ENCODE results near the gene IL1RAPL2. TPM values are rescaled to one million over a fixed set of nuclear protein-coding genes. Genes with fewer than 3 reads are reported as not detected.

IL1RAPL2 gene
- total RNA-seq, 1 donor from 2014 or later: not detected

- Histone ChIP-seq H3K36me3 (no peaks in the 10 kb centered on the region), H4K20me1 (ENCODE audit: low read depth) (no peaks in the 10 kb centered on the region), H3K27ac (no peak overlapping the region), H3F3A (ENCODE audit: low read depth) (no peaks in the 10 kb centered on the region), H2AFZ (replicated peaks) (no peak overlapping the region), H3K4me1 (no peaks in the 10 kb centered on the region), H3K9ac (no peak overlapping the region), H3K4me3 (no peak overlapping the region), H3K79me2 (ENCODE audit: low read depth) (no peaks in the 10 kb centered on the region), H3K9me3 (ENCODE audit: low read depth) (peaks cover 7% of the 10 kb centered on the region), H3K27me3 (no peaks in the 10 kb centered on the region), H3K4me2 (no peak overlapping the region)
- H3K27ac Mint-ChIP-seq: no peak overlapping the region
- H3K4me3 Mint-ChIP-seq: no peak overlapping the region
- TF ChIP-seq EZH2 (IDR thresholded peaks at IDR 0.05) (no peak), EZH2phosphoT487 (IDR thresholded peaks at IDR 0.05) (no peak), CTCF (IDR thresholded peaks at IDR 0.05) (no peak)
- H3K27me3 Mint-ChIP-seq (ENCODE audit: insufficient read depth, low read depth): no peaks in the 10 kb centered on the region
- no peaks in the 10 kb centered on the region for H3K9me3 Mint-ChIP-seq
- no peaks in the 10 kb centered on the region for H3K36me3 Mint-ChIP-seq
- no peak for DNase-seq (ENCODE audit: low spot score)
- no peaks in the 10 kb centered on the region for H3K4me1 Mint-ChIP-seq
Observed at GRCh38 chrX:105475801-105476200, 909.8 kb downstream of the IL1RAPL2 start.

DNA sequence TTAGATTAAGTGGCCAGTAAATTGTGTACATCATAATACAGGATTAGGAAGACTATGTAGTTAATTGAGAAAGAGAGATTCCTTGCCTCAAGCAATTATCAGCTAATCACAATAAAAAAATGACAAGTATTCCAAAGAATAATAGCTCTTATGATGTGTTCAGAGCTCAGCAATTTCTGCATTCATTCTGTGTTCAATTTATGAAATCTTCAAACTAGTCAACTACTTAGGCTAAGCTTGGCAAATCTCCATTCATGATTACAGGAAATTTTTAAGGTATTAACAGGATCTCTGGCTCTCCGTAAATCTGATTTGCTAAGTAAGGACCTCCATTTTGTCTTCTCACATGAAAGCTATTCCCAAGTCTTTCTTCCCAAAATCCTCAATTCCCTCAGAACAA, 911.4 kb downstream of the IL1RAPL2 start:
- H3K36me3 ChIP-seq: no peaks in the 10 kb centered on the region
- H3K27me3 ChIP-seq: no peaks in the 10 kb centered on the region
- H3K27me3 Mint-ChIP-seq (ENCODE audit: insufficient read depth, low read depth): no peaks in the 10 kb centered on the region
- no peak overlapping the region for H3K27ac Mint-ChIP-seq
- no peak overlapping the region for H3K4me2 ChIP-seq
- no peak overlapping the region for H3K27ac ChIP-seq
- H3K9me3 Mint-ChIP-seq: no peaks in the 10 kb centered on the region
- peaks cover 7% of the 10 kb centered on the region for H3K9me3 ChIP-seq (ENCODE audit: low read depth)
- no peak overlapping the region for H3K4me3 Mint-ChIP-seq
- no peaks in the 10 kb centered on the region for H3K4me1 ChIP-seq
- no peaks in the 10 kb centered on the region for H3K4me1 Mint-ChIP-seq
- H3F3A ChIP-seq (ENCODE audit: low read depth): no peaks in the 10 kb centered on the region
- no peaks in the 10 kb centered on the region for H3K79me2 ChIP-seq (ENCODE audit: low read depth)
- H3K9ac ChIP-seq: no peak overlapping the region
- no peak overlapping the region for H2AFZ ChIP-seq (replicated peaks)
- no peak for DNase-seq (ENCODE audit: low spot score)
- no peaks in the 10 kb centered on the region for H3K36me3 Mint-ChIP-seq
- no peaks in the 10 kb centered on the region for H4K20me1 ChIP-seq (ENCODE audit: low read depth)
- no peak overlapping the region for H3K4me3 ChIP-seq
- no peak for TF ChIP-seq EZH2phosphoT487 (IDR thresholded peaks at IDR 0.05)
- TF ChIP-seq EZH2 (IDR thresholded peaks at IDR 0.05): no peak
- TF ChIP-seq CTCF (IDR thresholded peaks at IDR 0.05): no peak

DNA sequence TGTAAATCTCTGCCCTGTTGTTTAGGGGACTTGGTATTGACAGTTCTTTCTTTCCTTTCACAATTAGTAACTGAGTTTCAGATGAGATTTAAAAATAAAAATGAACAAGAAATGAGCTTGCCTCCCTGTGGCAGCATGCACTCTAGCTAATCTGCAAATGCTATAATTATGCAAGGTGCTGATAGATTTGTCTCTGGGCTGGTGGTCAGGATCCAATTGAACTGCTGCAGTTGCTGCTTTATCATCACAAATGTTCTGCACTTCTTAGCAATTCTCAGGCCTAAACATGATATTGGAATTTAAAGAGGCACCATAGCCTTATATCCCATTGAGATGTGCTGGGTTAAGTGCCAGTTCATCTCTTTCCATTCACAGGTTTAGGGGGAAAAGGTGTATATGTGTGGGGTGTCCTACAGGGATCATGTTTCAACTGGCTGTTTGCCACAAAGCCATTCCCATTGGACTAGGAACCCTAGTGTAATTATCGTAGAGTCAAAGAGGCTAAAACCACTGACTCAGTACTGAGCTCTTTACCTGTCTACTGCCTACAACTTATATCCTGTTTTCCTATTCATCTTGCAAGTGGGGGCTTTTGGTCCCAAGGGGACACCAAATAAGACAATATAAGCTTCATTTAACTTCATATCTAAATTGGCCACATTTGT, 914.8 kb downstream of the IL1RAPL2 start:
- no peaks in the 10 kb centered on the region for H3K4me1 ChIP-seq
- no peaks in the 10 kb centered on the region for H3K36me3 ChIP-seq
- no peaks in the 10 kb centered on the region for H3F3A ChIP-seq (ENCODE audit: low read depth)
- H2AFZ ChIP-seq (replicated peaks): no peak overlapping the region
- no peak overlapping the region for H3K27ac ChIP-seq
- Mint-ChIP-seq H3K9me3 (no peaks in the 10 kb centered on the region), H3K36me3 (no peaks in the 10 kb centered on the region), H3K27ac (no peak overlapping the region), H3K27me3 (ENCODE audit: insufficient read depth, low read depth) (no peaks in the 10 kb centered on the region), H3K4me3 (no peak overlapping the region), H3K4me1 (peaks cover 4% of the 10 kb centered on the region)
- no peak for DNase-seq (ENCODE audit: low spot score)
- no peak overlapping the region for H3K4me3 ChIP-seq
- H3K4me2 ChIP-seq: no peak overlapping the region
- H3K9ac ChIP-seq: no peak overlapping the region
- no peaks in the 10 kb centered on the region for H4K20me1 ChIP-seq (ENCODE audit: low read depth)
- H3K79me2 ChIP-seq (ENCODE audit: low read depth): no peaks in the 10 kb centered on the region
- no peak for TF ChIP-seq CTCF (IDR thresholded peaks at IDR 0.05)
- TF ChIP-seq EZH2 (IDR thresholded peaks at IDR 0.05): no peak
- no peak for TF ChIP-seq EZH2phosphoT487 (IDR thresholded peaks at IDR 0.05)
- no peaks in the 10 kb centered on the region for H3K9me3 ChIP-seq (ENCODE audit: low read depth)
- H3K27me3 ChIP-seq: no peaks in the 10 kb centered on the region

Data from neural progenitor cell (in vitro differentiated cells).